Mesendoderm (in vitro differentiated cells): ENCODE results near the gene THSD7A. TPM values are rescaled to one million over a fixed set of nuclear protein-coding genes. Genes with fewer than 3 reads are reported as not detected.

ENCODE experiments used
- DNase-seq: peaks from one replicate; pipeline ENCODE4 v3.0.0; 2013
- H2AK5ac ChIP-seq: 2 replicates; pipeline ENCODE4 v1.6.1; 2013; ENCODE audit warnings: low read length, inconsistent platforms
- H2BK120ac ChIP-seq: 2 replicates; pipeline ENCODE4 v1.6.1; 2013; ENCODE audit warnings: low read depth, mild to moderate bottlenecking, low read length, moderate library complexity, mixed read lengths
- H2BK15ac ChIP-seq: replicated peaks from 2 replicates; pipeline ENCODE4 v1.6.1; 2013; ENCODE audit warnings: low read depth, mild to moderate bottlenecking, moderate library complexity
- H2BK5ac ChIP-seq: 2 replicates; pipeline ENCODE4 v1.6.1; 2013; ENCODE audit warnings: low read length, inconsistent platforms
- H3K18ac ChIP-seq: 2 replicates; pipeline ENCODE4 v1.6.1; 2013; ENCODE audit warnings: mild to moderate bottlenecking, low read length, mixed read lengths
- H3K23ac ChIP-seq: one replicate; pipeline ENCODE4 v1.6.1; 2013; ENCODE audit warnings: low read length
- H3K27ac ChIP-seq: 2 replicates; pipeline ENCODE4 v1.5.1; 2013; ENCODE audit warnings: low read depth, mild to moderate bottlenecking, inconsistent platforms, low read length, moderate library complexity
- H3K27me3 ChIP-seq: 2 replicates; pipeline ENCODE4 v1.6.1; 2013; ENCODE audit warnings: low read length, control low read depth, mild to moderate bottlenecking, inconsistent platforms; ENCODE audit not compliant: insufficient read depth, poor library complexity
- H3K36me3 ChIP-seq: 2 replicates; pipeline ENCODE4 v1.6.1; 2013; ENCODE audit warnings: low read length, inconsistent platforms; ENCODE audit not compliant: control insufficient read depth, insufficient read depth
- H3K4ac ChIP-seq: one replicate; pipeline ENCODE4 v1.6.1; 2013; ENCODE audit warnings: low read depth, mild to moderate bottlenecking, low read length, moderate library complexity
- H3K4me1 ChIP-seq: 2 replicates; pipeline ENCODE4 v1.6.1; 2013; ENCODE audit warnings: low read depth, low read length, inconsistent platforms; ENCODE audit not compliant: control insufficient read depth
- H3K4me2 ChIP-seq: 2 replicates; pipeline ENCODE4 v1.6.1; 2013; ENCODE audit warnings: low read length
- H3K4me3 ChIP-seq: 2 replicates; pipeline ENCODE4 v1.5.1; 2013; ENCODE audit warnings: mild to moderate bottlenecking, low read length
- H3K56ac ChIP-seq: one replicate; pipeline ENCODE4 v1.6.1; 2013; ENCODE audit warnings: low read length
- H3K79me1 ChIP-seq: 2 replicates; pipeline ENCODE4 v1.6.1; 2013; ENCODE audit warnings: low read length, inconsistent platforms
- H3K79me2 ChIP-seq: 2 replicates; pipeline ENCODE4 v1.6.1; 2013; ENCODE audit warnings: mild to moderate bottlenecking, low read length; ENCODE audit not compliant: control insufficient read depth, insufficient read depth
- H3K9ac ChIP-seq: 2 replicates; pipeline ENCODE4 v1.6.1; 2013; ENCODE audit warnings: low read length, inconsistent platforms
- H4K5ac ChIP-seq: one replicate; pipeline ENCODE4 v1.6.1; 2013; ENCODE audit warnings: low read length
- H4K8ac ChIP-seq: one replicate; pipeline ENCODE4 v1.6.1; 2013; ENCODE audit warnings: low read depth, mild to moderate bottlenecking, control low read depth, low read length, moderate library complexity
- WGBS: extraction: QIAGEN DNeasy Blood & Tissue Kit; methylation state at CpG from one replicate; pipeline ENCODE4 v1.1.7; 2013; ENCODE audit warnings: low lambda C conversion rate, missing lambda C conversion rate; ENCODE audit not compliant: insufficient coverage; ENCODE audit errors: extremely low coverage; 5-methylcytosine and 5-hydroxymethylcytosine counted together
- polyA plus RNA-seq, 2 experiments: library from polyadenylated mRNA; stranded (reverse); fragments of 200-250 nt; gene quantifications; one replicate each; pipeline ENCODE4 v1.2.3, GENCODE V29; 2013

The THSD7A gene, protein sequence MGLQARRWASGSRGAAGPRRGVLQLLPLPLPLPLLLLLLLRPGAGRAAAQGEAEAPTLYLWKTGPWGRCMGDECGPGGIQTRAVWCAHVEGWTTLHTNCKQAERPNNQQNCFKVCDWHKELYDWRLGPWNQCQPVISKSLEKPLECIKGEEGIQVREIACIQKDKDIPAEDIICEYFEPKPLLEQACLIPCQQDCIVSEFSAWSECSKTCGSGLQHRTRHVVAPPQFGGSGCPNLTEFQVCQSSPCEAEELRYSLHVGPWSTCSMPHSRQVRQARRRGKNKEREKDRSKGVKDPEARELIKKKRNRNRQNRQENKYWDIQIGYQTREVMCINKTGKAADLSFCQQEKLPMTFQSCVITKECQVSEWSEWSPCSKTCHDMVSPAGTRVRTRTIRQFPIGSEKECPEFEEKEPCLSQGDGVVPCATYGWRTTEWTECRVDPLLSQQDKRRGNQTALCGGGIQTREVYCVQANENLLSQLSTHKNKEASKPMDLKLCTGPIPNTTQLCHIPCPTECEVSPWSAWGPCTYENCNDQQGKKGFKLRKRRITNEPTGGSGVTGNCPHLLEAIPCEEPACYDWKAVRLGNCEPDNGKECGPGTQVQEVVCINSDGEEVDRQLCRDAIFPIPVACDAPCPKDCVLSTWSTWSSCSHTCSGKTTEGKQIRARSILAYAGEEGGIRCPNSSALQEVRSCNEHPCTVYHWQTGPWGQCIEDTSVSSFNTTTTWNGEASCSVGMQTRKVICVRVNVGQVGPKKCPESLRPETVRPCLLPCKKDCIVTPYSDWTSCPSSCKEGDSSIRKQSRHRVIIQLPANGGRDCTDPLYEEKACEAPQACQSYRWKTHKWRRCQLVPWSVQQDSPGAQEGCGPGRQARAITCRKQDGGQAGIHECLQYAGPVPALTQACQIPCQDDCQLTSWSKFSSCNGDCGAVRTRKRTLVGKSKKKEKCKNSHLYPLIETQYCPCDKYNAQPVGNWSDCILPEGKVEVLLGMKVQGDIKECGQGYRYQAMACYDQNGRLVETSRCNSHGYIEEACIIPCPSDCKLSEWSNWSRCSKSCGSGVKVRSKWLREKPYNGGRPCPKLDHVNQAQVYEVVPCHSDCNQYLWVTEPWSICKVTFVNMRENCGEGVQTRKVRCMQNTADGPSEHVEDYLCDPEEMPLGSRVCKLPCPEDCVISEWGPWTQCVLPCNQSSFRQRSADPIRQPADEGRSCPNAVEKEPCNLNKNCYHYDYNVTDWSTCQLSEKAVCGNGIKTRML (N-terminal part only)
- polyA plus RNA-seq (2013, experiment 1 of 2) = 0.72 TPM
- polyA plus RNA-seq (2013, experiment 2 of 2) = 0.73 TPM

DNA sequence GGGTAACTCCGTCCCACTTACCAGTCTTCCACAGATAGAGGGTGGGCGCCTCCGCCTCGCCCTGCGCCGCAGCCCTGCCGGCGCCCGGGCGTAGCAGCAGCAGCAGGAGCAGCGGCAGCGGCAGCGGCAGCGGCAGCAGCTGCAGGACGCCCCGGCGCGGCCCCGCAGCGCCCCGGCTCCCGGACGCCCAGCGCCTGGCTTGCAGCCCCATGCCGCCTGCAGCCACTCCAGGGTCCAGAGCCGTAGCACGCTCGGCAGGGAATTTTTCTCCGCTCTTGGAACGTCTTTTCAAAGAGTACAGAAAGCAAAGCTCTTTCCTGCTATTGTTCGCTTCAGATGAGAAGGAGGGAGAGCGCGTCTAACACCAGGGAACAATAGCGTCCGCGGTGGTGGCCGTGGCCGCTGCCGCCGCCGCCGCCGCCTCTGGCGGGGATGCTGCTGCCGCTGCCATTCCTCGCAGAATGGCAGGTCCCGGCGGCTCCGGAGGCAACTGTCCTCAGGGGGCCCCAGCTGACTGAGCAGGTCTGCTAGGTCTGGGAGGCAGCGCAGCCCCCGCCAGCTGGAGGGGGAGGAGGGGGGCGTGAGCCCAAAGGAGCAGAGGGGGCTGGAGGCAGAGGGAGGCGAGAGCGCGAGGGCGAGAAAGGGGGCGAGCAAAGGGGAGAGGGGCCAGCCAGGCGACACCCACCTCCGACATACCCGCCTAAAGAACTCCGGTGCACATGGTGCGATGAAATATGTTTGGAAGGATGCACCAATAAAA lies at the start of gene THSD7A:
Gene THSD7A, minus strand, starts transcription at position 463 of the 760 bp plus-strand sequence. Its CDS starts 252 bp downstream, at position 211.
- Histone ChIP-seq H3K18ac (no peak within 1 kb of the TSS), H3K79me1 (no peaks in the 10 kb centered on the region), H2BK15ac (no peak within 1 kb of the TSS), H3K23ac (no peak within 1 kb of the TSS), H3K79me2 (no peaks in the 10 kb centered on the region), H2AK5ac (no peak within 1 kb of the TSS), H3K4me3 (peak within 1 kb of the TSS; percentile 55), H3K9ac (peak within 1 kb of the TSS; percentile 68), H4K5ac (no peak within 1 kb of the TSS), H2BK5ac (no peak within 1 kb of the TSS), H3K4me2 (peak within 1 kb of the TSS; percentile 83), H3K27me3 (no peaks in the 10 kb centered on the region), H3K56ac (peak within 1 kb of the TSS; percentile 82), H3K4me1 (peaks cover 7% of the 10 kb centered on the region), H2BK120ac (no peak within 1 kb of the TSS), H3K4ac (no peak within 1 kb of the TSS), H3K27ac (no peak within 1 kb of the TSS), H3K36me3 (no peaks in the 10 kb centered on the region), H4K8ac (no peak within 1 kb of the TSS)
- DNase-seq = peak; percentile 73
- WGBS = no CpG with 5 or more reads among the region's 62 CpGs

GRCh38 chr7:11881680-11882079 lies 49.7 kb upstream of the THSD7A start:
- H2BK5ac ChIP-seq = no peak overlapping the region
- no peak for DNase-seq
- H3K9ac ChIP-seq = no peak overlapping the region
- H3K4me2 ChIP-seq = no peak overlapping the region
- H3K4me1 ChIP-seq = no peaks in the 10 kb centered on the region
- H2BK15ac ChIP-seq = no peak overlapping the region
- H3K79me2 ChIP-seq = no peaks in the 10 kb centered on the region
- no peak overlapping the region for H2BK120ac ChIP-seq
- WGBS = 86% methylated on average over 1 of the region's 5 CpGs
- H4K5ac ChIP-seq = no peak overlapping the region
- H2AK5ac ChIP-seq = no peak overlapping the region
- H3K23ac ChIP-seq = no peak overlapping the region
- no peak overlapping the region for H3K4me3 ChIP-seq
- no peak overlapping the region for H3K4ac ChIP-seq
- no peak overlapping the region for H3K27ac ChIP-seq
- H3K79me1 ChIP-seq = no peaks in the 10 kb centered on the region
- H3K18ac ChIP-seq = no peak overlapping the region
- H3K36me3 ChIP-seq = no peaks in the 10 kb centered on the region
- H4K8ac ChIP-seq = no peak overlapping the region
- no peak overlapping the region for H3K56ac ChIP-seq
- no peaks in the 10 kb centered on the region for H3K27me3 ChIP-seq

DNA sequence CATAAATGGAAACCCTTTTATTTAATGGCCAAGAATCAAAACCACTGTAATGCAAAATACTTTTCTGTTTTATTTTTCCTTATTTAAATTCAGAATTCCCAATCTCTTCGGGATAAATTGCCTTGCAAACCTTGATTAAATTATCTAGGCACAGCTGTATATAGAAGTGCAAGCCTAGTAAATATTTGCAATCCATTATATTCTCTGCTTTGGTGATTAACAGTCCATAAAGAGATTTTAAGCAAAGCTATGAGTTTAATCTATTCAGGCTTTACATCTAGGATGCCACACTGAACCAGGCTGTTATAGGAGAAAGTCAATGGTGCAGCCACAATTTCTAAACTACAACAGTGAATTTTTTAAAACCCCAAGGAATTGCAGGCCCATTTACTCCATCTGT lies 43.6 kb upstream of the THSD7A start:
- H3K18ac ChIP-seq = no peak overlapping the region
- WGBS = no CpG with 5 or more reads among the region's 1 CpG
- H3K4me2 ChIP-seq = no peak overlapping the region
- no peak overlapping the region for H2BK15ac ChIP-seq
- H3K4me3 ChIP-seq = no peak overlapping the region
- H3K36me3 ChIP-seq = no peaks in the 10 kb centered on the region
- no peaks in the 10 kb centered on the region for H3K79me1 ChIP-seq
- no peak overlapping the region for H3K56ac ChIP-seq
- no peak overlapping the region for H4K8ac ChIP-seq
- no peak overlapping the region for H3K27ac ChIP-seq
- H3K4me1 ChIP-seq = no peaks in the 10 kb centered on the region
- H4K5ac ChIP-seq = no peak overlapping the region
- no peak overlapping the region for H2AK5ac ChIP-seq
- no peak for DNase-seq
- H3K27me3 ChIP-seq = no peaks in the 10 kb centered on the region
- H2BK5ac ChIP-seq = no peak overlapping the region
- H3K4ac ChIP-seq = no peak overlapping the region
- no peak overlapping the region for H3K9ac ChIP-seq
- no peak overlapping the region for H3K23ac ChIP-seq
- no peak overlapping the region for H2BK120ac ChIP-seq
- H3K79me2 ChIP-seq = no peaks in the 10 kb centered on the region

DNA sequence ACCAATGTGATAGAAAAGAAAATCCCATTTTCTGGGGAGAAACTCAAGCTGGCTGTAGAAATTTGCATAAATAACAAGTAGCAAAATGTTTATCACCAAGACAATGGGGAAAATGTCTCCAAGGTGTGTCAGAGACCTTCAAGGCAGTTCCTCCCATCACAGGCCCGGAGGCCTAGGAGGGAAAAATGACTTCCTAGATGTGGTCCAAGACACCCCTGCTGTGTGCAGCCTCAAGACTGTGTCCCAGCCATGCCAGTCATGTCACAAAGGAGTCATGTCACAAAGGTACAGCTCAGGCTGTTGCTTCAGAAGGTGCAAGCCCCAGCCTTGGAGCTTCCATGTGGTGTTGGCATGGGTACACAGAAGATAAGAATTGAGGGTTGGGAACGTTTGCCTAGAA lies 33.7 kb upstream of the THSD7A start:
- Histone ChIP-seq H3K4ac (no peak overlapping the region), H3K79me2 (no peaks in the 10 kb centered on the region), H2AK5ac (no peak overlapping the region), H3K9ac (no peak overlapping the region), H3K36me3 (no peaks in the 10 kb centered on the region), H3K18ac (no peak overlapping the region), H4K5ac (no peak overlapping the region), H3K27me3 (no peaks in the 10 kb centered on the region), H3K23ac (no peak overlapping the region), H3K4me2 (no peak overlapping the region), H2BK15ac (no peak overlapping the region), H3K79me1 (no peaks in the 10 kb centered on the region), H2BK5ac (no peak overlapping the region), H3K4me3 (no peak overlapping the region), H3K4me1 (no peaks in the 10 kb centered on the region), H2BK120ac (no peak overlapping the region), H3K56ac (no peak overlapping the region), H4K8ac (no peak overlapping the region), H3K27ac (no peak overlapping the region)
- DNase-seq = no peak
- WGBS = no CpG with 5 or more reads among the region's 2 CpGs

- Histone ChIP-seq H3K9ac (no peak overlapping the region), H3K27ac (no peak overlapping the region), H4K8ac (no peak overlapping the region), H3K4me2 (no peak overlapping the region), H2BK5ac (no peak overlapping the region), H2BK120ac (no peak overlapping the region), H3K4ac (no peak overlapping the region), H3K79me2 (no peaks in the 10 kb centered on the region), H3K56ac (no peak overlapping the region), H3K4me1 (no peaks in the 10 kb centered on the region), H3K27me3 (no peaks in the 10 kb centered on the region), H4K5ac (no peak overlapping the region), H3K36me3 (no peaks in the 10 kb centered on the region), H3K23ac (no peak overlapping the region), H2BK15ac (no peak overlapping the region), H2AK5ac (no peak overlapping the region), H3K79me1 (no peaks in the 10 kb centered on the region), H3K18ac (no peak overlapping the region), H3K4me3 (no peak overlapping the region)
- no CpG with 5 or more reads among the region's 6 CpGs for WGBS
- DNase-seq = no peak
Measured at GRCh38 chr7:11858622-11859302, 26.8 kb upstream of the THSD7A start.
